Ramos (cell line): ENCODE data around the gene S100A5.
"Not testable (repeated sequence)": the region's sequence is repeated elsewhere in the genome, so short reads cannot be mapped to it uniquely, and the experiment has no call there.

Experiments
- in situ Hi-C: fragments of 300-500 bp; cut with MboI; formaldehyde crosslinking; loops from one replicate; pipeline ENCODE4 v1.14.3; 2022; ENCODE audit warnings: low sequenced_read_pairs; ENCODE audit not compliant: unreplicated experiment

The S100A5 gene

DNA sequence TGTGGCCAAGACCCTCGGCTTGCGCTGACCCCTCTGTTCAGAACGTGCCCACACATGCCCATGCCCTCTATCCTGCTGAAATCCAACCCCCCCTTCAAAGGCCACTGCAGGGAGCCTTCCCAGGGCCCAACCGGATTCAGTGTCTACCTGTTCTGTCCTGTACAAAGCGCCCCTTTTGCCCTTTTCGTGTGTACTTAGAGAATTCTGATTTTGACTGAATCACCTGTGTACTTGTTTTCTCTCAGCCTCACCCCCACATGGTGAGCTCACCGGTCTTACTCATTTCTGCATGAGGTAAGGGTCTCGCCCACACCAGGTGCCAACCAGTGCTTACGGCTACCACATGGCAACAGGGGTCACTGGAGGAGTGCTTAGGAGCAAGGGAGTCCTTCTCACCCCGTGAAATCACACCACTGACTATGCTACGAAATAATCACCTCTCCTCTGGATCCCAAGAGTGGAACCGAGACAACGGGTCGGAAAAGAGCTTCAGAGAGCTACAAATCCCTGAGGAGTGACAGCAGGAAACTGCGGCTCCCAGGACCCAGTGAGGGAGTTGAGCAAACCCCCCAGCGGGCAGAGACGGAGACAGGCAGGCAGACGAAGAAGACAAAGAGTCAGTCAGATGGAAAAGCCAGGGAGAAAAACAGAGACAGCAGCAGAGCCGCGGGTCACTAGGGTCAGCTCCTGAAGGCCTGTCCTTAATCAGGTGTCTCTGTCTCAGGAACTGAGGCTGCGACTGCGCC lies 27.1 kb upstream of the S100A5 start:
- in situ Hi-C loops = no loop called here

DNA sequence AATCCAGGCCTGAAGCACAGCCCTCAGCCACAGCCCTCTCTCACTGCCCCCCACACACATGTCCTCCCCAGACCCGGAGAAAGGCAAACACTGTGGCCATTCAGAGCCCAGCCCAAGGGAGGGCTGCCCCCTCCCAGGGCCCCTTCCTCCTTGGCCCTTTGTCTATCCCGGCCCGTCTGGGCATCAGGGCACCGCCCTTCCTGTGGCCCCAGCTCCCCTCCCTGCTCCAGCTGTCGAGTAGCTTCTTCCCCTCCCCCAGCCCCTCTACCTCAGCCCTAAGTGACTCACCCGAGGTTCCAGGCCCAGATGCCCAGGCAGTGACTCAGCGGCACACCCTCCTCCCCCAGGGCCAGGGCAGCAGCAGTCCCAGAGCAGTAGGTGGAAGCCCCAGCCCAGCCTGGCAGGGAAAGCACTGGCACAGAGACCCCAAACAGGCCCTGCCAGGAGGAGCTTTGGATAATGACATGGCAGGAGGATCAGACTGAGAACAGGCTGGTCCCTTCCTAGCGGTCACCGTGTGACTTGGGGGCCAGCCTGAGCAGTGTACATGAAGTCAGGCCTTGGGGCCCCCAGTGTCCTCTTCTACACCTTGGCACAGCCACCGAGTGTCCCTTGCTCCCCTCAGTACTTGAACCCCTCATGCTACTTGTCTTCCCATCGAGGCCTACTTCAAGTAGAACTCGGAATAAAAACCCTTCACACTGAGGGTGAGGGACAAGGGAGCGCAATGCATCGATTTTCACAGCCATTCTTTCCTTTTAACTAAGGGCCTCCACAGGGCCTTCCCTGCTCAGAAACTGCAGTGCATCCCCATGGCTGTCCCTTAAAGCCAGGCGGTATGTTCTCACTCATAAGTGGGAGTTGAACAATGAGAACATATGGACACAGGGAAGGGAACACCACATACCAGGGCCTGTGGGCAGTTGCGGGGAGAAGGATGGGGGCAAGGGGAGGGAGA lies 26.0 kb upstream of the S100A5 start:
- in situ Hi-C loops = no loop called here

DNA sequence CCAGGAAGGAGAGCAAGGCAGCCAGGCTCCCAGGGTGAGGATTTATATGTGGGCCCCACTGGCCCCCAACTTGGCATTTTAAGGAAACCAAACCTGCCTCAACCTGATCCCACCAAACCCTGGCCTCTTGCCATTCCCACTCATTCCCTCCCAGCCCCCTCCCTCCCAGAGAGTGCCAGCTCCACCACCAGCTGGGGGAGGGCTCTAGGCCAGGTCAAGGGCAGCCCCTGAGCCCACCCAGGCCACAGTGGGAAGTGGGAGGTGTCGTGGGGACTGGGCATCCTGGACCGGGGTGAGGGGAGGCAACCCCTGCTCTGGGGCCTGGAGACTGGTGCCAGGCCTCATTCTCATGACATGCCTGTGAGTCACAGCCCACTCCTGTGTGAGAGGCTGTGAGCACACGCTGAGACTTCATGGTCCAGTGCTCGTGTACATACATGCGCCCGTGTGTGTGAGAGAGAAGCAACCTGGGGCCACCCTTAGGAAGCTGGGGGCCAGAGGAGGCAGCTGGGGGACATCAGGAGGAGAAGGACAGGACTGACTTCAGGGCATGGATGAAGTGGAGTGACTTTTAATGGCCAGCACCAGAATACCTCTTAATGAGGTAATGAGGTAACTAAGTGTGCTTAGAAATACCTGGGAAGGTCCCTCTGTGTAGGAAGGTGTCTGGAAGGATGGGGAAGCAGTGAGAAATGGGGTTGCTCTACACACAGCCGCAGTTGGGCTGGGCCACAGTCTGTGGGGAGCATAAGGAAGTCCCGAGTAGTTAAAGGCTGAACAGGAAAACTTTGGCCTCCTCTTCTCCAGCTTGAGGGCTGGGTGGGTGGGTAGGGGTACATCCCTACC lies 25.0 kb upstream of the S100A5 start, which contains the start of gene S100A2:
S100A2 (minus strand) TSS at position 316 of the 846 bp plus-strand sequence. CDS start 1,967 bp downstream, outside the sequence.
- in situ Hi-C loops = no loop called here

DNA sequence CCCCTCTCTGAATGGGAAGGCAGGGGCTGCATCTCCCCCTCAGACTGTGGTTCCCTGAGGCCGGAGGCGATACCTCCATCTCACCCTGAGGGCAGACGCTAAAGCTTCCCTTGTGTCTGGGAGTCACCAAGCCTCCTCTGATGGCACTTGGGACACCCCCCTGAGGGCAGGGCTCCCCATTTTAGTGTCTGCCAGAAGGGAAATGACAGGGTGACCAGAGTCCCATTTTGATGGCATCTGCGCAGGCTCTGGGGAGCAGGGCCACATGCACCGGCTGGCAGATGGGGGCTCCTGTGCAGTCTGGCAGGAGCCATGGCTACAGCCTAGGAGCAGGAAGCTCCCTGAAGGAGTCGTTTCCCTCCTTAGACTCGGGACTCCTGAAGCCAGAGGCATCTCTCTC lies 23.3 kb upstream of the S100A5 start:
- in situ Hi-C loops = no loop called here

GRCh38 chr1:153563483-153563901 lies 22.8 kb upstream of the S100A5 start:
- in situ Hi-C loops = no loop called here

GRCh38 chr1:153562021-153562420 lies 21.3 kb upstream of the S100A5 start:
- in situ Hi-C loops = not testable (repeated sequence)

GRCh38 chr1:153561466-153561985 lies 20.8 kb upstream of the S100A5 start:
- in situ Hi-C loops = no loop called here

DNA sequence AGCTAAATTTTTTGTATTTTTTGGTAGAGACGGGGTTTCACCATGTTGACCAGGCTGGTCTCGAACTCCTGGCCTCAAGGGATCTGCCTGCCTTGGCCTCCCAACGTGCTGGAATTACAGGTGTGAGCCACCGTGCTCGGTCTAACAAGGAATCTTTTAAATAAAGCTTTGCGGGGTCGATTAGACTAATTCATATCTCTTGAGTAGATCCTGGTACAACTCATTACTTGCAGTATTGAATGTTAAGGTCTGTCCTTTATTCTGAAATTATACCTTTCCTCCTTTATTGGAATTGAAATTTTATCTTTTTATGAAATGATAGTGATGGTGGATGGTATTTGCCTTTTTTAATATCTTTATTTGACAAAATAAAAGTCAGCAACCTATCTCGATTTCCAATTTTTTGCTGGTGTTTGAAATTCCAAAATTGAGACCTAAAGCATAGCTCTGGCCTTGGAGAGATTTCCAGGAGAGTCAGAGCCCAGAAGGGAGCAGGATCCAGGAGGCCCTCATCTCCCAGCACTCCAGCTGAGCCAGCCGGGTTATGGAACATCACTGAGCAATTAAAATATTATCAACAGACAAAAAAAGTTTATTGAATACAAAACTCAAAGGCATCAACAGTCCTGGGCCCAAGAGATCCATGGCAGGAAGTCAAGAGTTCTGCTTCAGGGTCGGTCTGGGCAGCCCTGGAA lies 20.2 kb upstream of the S100A5 start:
- in situ Hi-C loops = no loop called here

GRCh38 chr1:153560241-153560640 lies 19.5 kb upstream of the S100A5 start:
- in situ Hi-C loops = no loop called here

- in situ Hi-C loops = no loop called here
Measured at GRCh38 chr1:153557877-153558276, 17.1 kb upstream of the S100A5 start.

DNA sequence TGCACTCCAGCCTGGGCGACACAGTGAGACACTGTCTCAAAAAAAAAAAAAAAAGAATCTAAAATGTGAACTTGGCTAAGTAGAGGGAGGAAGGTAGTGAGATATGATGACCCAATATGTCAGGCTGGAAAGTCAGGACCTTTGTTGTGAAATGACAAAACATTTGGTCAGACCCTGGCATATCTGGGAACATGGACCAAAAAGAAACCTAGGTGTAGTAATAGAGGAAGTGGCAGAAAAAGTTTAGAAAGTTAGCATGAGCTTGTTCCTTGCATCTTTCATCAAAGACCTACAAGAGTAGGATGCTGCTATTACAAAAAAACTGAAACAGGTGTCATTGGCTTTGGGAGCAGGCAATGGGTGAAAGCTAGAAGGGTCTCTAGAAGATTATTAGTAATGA lies 15.6 kb upstream of the S100A5 start:
- in situ Hi-C loops = no loop called here

DNA sequence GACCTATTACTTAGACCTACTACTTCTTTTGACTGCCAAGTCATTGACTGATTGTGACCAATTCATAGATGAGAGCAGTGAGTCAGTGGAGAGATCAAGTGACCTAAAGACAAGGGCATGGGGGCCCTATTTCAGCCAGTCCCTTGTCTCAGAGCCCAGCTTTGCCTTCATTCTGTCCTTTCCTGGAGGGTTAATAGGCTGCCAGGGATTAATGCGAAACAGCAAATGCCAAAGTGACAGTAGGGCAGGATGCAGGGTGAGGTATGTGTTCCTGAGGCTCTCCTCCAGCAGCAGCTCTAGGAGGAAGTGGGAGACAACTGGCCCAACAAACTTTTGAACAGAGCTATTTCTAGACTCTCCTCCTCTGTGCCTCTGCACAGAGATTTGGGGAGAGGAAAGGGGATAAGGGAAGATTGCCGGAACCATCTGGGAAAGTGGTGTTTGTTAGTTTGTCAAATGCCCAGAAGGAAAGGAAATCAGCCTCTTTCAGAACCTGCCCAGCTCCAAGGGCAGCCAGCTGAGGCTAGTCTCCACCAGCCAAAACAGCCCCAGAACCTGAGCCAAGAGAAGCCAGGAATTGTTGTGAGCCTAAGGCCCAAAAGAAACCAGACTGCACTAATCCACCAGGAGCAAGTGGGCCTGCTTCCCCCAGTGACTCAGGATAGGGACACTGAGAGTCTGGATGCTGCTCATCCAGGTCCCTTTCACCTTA lies 13.3 kb upstream of the S100A5 start:
- in situ Hi-C loops = no loop called here

DNA sequence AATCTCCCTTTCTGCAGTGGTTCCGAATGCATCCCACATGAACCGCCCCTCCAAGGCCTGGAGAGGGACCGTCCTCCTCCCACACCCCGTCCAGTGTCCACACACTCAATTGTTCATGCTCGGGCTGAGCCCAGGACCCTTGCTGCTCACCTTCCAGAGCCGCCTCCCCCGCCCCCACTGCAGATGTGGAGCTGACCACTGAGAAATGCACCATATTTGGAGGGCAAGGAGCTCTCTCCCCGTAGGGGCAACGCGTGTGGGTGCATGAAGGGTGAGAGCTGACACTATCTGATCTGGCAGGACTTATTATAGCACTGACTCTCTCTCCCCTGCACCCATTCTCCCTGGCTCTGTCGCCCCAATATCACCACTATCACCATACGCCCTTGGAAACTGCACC lies 12.4 kb upstream of the S100A5 start:
- in situ Hi-C loops = no loop called here

DNA sequence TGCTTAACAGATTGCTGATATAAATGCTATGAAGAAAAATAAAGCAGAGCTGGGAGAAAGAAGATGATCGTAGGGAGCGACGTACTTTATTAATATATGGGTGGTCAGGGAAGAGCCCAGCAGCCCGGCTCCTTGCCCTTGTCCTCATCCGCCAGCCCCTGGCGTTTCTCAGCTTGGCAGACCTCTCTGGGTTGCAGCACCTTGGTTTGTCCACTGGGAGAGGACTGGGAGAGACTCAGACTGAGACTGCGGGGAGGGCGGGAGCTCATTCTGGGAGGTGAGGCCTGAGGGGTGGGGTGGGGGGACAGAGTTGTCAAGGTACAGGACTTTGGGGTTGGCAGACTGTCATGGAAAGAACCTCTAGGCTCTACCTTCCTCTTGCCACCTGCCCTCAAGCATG lies 11.6 kb upstream of the S100A5 start:
- in situ Hi-C loops = no loop called here

- in situ Hi-C loops = no loop called here
Measured at GRCh38 chr1:153550827-153551500, 10.2 kb upstream of the S100A5 start.

GRCh38 chr1:153550398-153550758 lies 9.6 kb upstream of the S100A5 start:
- in situ Hi-C loops = no loop called here

DNA sequence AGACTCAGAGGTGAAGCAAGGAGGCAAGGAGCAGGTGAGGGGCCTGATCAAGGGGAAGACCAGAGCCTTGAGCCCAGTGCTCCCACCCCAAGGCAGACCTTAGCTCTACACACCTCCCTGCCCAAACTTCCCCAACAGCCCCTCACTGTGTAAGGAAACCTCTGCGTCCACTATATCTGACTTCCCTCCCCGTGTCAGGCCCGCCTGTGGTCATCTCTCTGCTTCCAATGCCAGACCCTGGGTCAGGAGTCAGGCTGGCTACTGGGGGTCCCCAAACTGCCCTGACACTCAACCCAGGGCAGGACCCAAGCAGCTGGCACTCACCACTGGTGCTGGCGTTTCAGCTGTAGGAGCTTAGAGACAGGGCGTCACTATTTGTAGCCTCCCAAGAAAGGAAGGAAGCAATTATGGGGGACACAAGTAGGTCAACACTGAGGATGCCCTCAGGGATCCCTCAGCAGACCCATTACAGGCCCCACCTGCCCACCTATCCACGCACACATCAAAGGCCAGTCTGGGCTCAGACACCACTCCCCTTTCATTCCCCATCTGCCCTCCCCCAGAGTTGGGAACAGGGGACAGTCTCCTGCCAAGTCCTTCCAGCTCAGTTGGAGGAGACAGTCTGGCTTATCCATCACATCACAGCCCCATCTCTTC lies 9.1 kb upstream of the S100A5 start:
- in situ Hi-C loops = no loop called here
